GM12878 (cell line): ENCODE results near the gene EPHA2. TPM values are rescaled to one million over a fixed set of nuclear protein-coding genes. Genes with fewer than 3 reads are reported as not detected.

ENCODE experiments used
- ATAC-seq: fragments of 200-7000 bp; cut with Tn5 transposase; 3 replicates; pipeline ENCODE4 v1.9.1; 2020; ENCODE audit warnings: mild to moderate bottlenecking, moderate library complexity
- BruUV-seq: library from RNA; stranded (reverse); fragments of 400-500 nt; replicated peaks from 2 replicates; lab custom pipeline; 2021; lab: Mats Ljungman, UMichigan
- CTCF ChIA-PET: fragments of 300-600 bp; sonication (Branson Sonifier 250); formaldehyde crosslinking; extraction: SDS; loops from one replicate; lab custom pipeline; 2021; ENCODE audit warnings: inconsistent platforms; lab: Yijun Ruan, JAX
- POLR2A ChIA-PET: fragments of 350-600 bp; formaldehyde crosslinking; extraction: SDS; loops from one replicate; lab custom pipeline; 2021; ENCODE audit warnings: inconsistent platforms; lab: Charles Lee
- RAD21 ChIA-PET: fragments of 300-600 bp; sonication (Branson Sonifier 250); formaldehyde crosslinking; loops from one replicate; lab custom pipeline; 2023; ENCODE audit warnings: antibody characterized with exemption; ENCODE audit not compliant: unreplicated experiment; lab: Charles Lee
- SMC1A ChIA-PET: fragments of 300-600 bp; sonication (Branson Sonifier 250); formaldehyde crosslinking; loops from one replicate; lab custom pipeline; 2023; ENCODE audit not compliant: unreplicated experiment, uncharacterized antibody; lab: Charles Lee
- DNase-seq: peaks from one replicate; pipeline ENCODE4 v3.0.0-alpha.2; 2011; ENCODE audit warnings: low read depth, low spot score
- FAIRE-seq: peaks from 3 replicates; lab custom pipeline; 2011; peaks lifted over from hg19 to GRCh38; lab: Jason Lieb, UNC
- H2AFZ ChIP-seq: 2 replicates; pipeline ENCODE4 v1.6.0; 2011; ENCODE audit warnings: low read depth, low read length, control low read depth; ENCODE audit not compliant: control insufficient read depth
- H3K27ac ChIP-seq: 2 replicates; pipeline ENCODE4 v1.5.1; 2011; ENCODE audit warnings: control low read depth; ENCODE audit not compliant: control insufficient read depth, insufficient read depth
- H3K27me3 ChIP-seq, 2 experiments: replicated peaks in 1 of 2; 2 replicates each; pipeline versions ENCODE4 v1.6.0 to v1.6.1; 2011; ENCODE audit warnings: low read length in 1 of 2; ENCODE audit not compliant: control insufficient read depth in 2 of 2, insufficient read depth in 2 of 2
- H3K36me3 ChIP-seq, 2 experiments: 2 replicates each; pipeline ENCODE4 v1.5.1; 2011; ENCODE audit warnings: low read length in 1 of 2; ENCODE audit not compliant: control insufficient read depth in 2 of 2, insufficient read depth in 2 of 2
- H3K4me1 ChIP-seq: 2 replicates; pipeline ENCODE4 v1.6.1; 2011; ENCODE audit warnings: mild to moderate bottlenecking, low read length, moderate library complexity, mixed read lengths; ENCODE audit not compliant: control insufficient read depth, insufficient read depth
- H3K4me2 ChIP-seq: 2 replicates; pipeline ENCODE4 v1.6.0; 2011; ENCODE audit warnings: control low read depth; ENCODE audit not compliant: control insufficient read depth, insufficient read depth
- H3K4me3 ChIP-seq: fragments of 200-600 bp; sonication (generic); 2 replicates; pipeline ENCODE4 v1.5.1; 2016
- H3K79me2 ChIP-seq: 2 replicates; pipeline ENCODE4 v1.6.0; 2011; ENCODE audit warnings: low read length; ENCODE audit not compliant: control insufficient read depth, insufficient read depth
- H3K9ac ChIP-seq: 2 replicates; pipeline ENCODE4 v1.8.0; 2011; ENCODE audit warnings: low read length, control low read depth, mixed read lengths; ENCODE audit not compliant: control insufficient read depth, insufficient read depth
- H3K9me3 ChIP-seq: replicated peaks from 3 replicates; pipeline ENCODE4 v1.5.1; 2011; ENCODE audit warnings: mild to moderate bottlenecking, low read length; ENCODE audit not compliant: control insufficient read depth, insufficient read depth
- H4K20me1 ChIP-seq: 2 replicates; pipeline ENCODE4 v1.6.0; 2011; ENCODE audit not compliant: control insufficient read depth, insufficient read depth
- CBX5 ChIP-seq: sonication (generic); IDR thresholded peaks from 2 replicates; pipeline ENCODE4 v1.6.1; 2016; ENCODE audit warnings: low read depth, moderate library complexity, mild to moderate bottlenecking, inconsistent platforms
- CHD2 ChIP-seq: IDR thresholded peaks from 2 replicates; pipeline ENCODE4 v1.6.1; 2011; ENCODE audit warnings: low read depth, low read length, improper control_type of control experiment, borderline replicate concordance
- CUX1 ChIP-seq: IDR thresholded peaks from 2 replicates; pipeline ENCODE4 v1.6.1; 2012; ENCODE audit warnings: improper control_type of control experiment, low read depth, low read length; ENCODE audit not compliant: insufficient replicate concordance
- ESRRA ChIP-seq: IDR thresholded peaks from 2 replicates; pipeline ENCODE4 v1.6.1; 2012; ENCODE audit warnings: mild to moderate bottlenecking, low read length, improper control_type of control experiment
- JUNB ChIP-seq: IDR thresholded peaks from 2 replicates; pipeline ENCODE4 v1.6.1; 2016; ENCODE audit warnings: antibody characterized with exemption, mild to moderate bottlenecking
- LARP7 ChIP-seq: fragments of 450-650 bp; IDR thresholded peaks from 2 replicates; pipeline ENCODE4 v1.6.1; 2017; ENCODE audit warnings: mild to moderate bottlenecking
- MEF2A ChIP-seq: IDR thresholded peaks from 2 replicates; pipeline ENCODE4 v1.6.1; 2011; ENCODE audit warnings: low read depth, mild to moderate bottlenecking, low read length, moderate library complexity; ENCODE audit not compliant: insufficient read depth
- PRDM15 ChIP-seq: fragments of 450-650 bp; formaldehyde crosslinking; IDR thresholded peaks from 2 replicates; pipeline ENCODE4 v1.4.0; 2020; ENCODE audit warnings: mild to moderate bottlenecking, moderate library complexity
- RAD21 ChIP-seq: IDR thresholded peaks from 2 replicates; pipeline ENCODE4 v1.6.1; 2011; ENCODE audit warnings: mild to moderate bottlenecking, low read depth, low read length, moderate library complexity; ENCODE audit not compliant: insufficient read depth
- SUZ12 ChIP-seq: fragments of 200-600 bp; sonication (generic); IDR thresholded peaks from one replicate; pipeline ENCODE4 v1.6.1; 2018; ENCODE audit warnings: antibody characterized with exemption, mild to moderate bottlenecking; ENCODE audit not compliant: unreplicated experiment
- ZZZ3 ChIP-seq: IDR thresholded peaks from 2 replicates; pipeline ENCODE4 v1.6.1; 2011; ENCODE audit warnings: low read depth; ENCODE audit not compliant: control insufficient read depth, insufficient read length
- WGBS: methylation state at CpG from one replicate; pipeline ENCODE4 v1.1.6; 2016; ENCODE audit warnings: low lambda C conversion rate; ENCODE audit not compliant: insufficient replicate concordance, insufficient coverage; ENCODE audit errors: missing lambda C conversion rate; 5-methylcytosine and 5-hydroxymethylcytosine counted together
- in situ Hi-C: fragments of 300-500 bp; cut with MboI; formaldehyde crosslinking; loops from 9 replicates; pipeline ENCODE4 v1.14.3; 2018; ENCODE audit warnings: mixed read lengths
- intact Hi-C: fragments of 100-400 bp; cut with micrococcal nuclease; formaldehyde crosslinking; loops from one replicate; pipeline ENCODE4 v1.14.2; 2022; ENCODE audit not compliant: unreplicated experiment
- polyA plus RNA-seq, 11 experiments: library from polyadenylated mRNA; depleted of rRNA in 4 of 11; unstranded in 6 of 11; stranded (reverse) in 5 of 11; fragments of >200 nt; fragmentation: Nextera tagmentation in 4 of 11; fragmentation: Illumina TruSeq in 1 of 11; extraction: Ambion mirVana in 4 of 11; extraction: Trizol in 1 of 11; gene quantifications; 1 replicate in 1 of 11; 2 replicates in 10 of 11; pipeline versions ENCODE4 v1.2.1 to v1.2.3, GENCODE V29; 2011 to 2016; ENCODE audit warnings: inconsistent platforms in 2 of 11, missing spikeins in 2 of 11, low read depth in 1 of 11
- total RNA-seq, 4 experiments: library from RNA; depleted of rRNA in 3 of 4; stranded (reverse); fragments of >200 nt in 3 of 4; fragmentation: Illumina TruSeq in 1 of 4; extraction: Trizol in 1 of 4; gene quantifications; 2 replicates each; pipeline versions ENCODE4 v1.2.1 to v1.2.3, GENCODE V29; 2013 to 2021

EPHA2 gene
- total and polyA plus RNA-seq, 10 of the 15 experiments (the other 5 are each of a cell fraction or from before 2014, with no cell fraction given): 0.04 to 0.51 (median 0.23) TPM; not detected in 2

- WGBS: 37% methylated on average over 9 of the region's 9 CpGs
- H3K4me3 ChIP-seq: no peak overlapping the region
- in situ Hi-C loops (no loop called here), intact Hi-C loops (no loop called here)
- H3K27me3 ChIP-seq: no peaks in the 10 kb centered on the region; a peak in 1 of 4 replicates
- no peaks in the 10 kb centered on the region for H3K4me1 ChIP-seq
- ATAC-seq (no peak), FAIRE-seq (no peak), DNase-seq (no peak)
- H2AFZ ChIP-seq: no peak overlapping the region
- ChIA-PET SMC1A (no interaction called here), CTCF (interaction anchor here (1.0 kb wide), 1 partner anchor 10 kb away, joined by 4 read pairs; no protein-coding TSS in a partner anchor), POLR2A (no interaction called here), RAD21 (interaction anchor here (1.6 kb wide), 1 partner anchor 10 kb away, joined by 5 read pairs; no protein-coding TSS in a partner anchor)
- H3K9me3 ChIP-seq: no peaks in the 10 kb centered on the region
- no peaks in the 10 kb centered on the region for H3K79me2 ChIP-seq
- no peak overlapping the region for H3K4me2 ChIP-seq
- H4K20me1 ChIP-seq: no peaks in the 10 kb centered on the region
- no peaks in the 10 kb centered on the region for H3K36me3 ChIP-seq
- no peak overlapping the region for H3K9ac ChIP-seq
- no TSS peak for BruUV-seq
- TF ChIP-seq MEF2A: no peak
- TF ChIP-seq CHD2: no peak
- TF ChIP-seq ZZZ3: no peak
- no peak for TF ChIP-seq CUX1
- no peak for TF ChIP-seq CBX5
- TF ChIP-seq LARP7: no peak
- no peak for TF ChIP-seq ESRRA
- TF ChIP-seq SUZ12: no peak
- no peak for TF ChIP-seq JUNB
- no peak for TF ChIP-seq PRDM15 (CRISPR knock-in tag)
- no peak for TF ChIP-seq RAD21
- H3K27ac ChIP-seq: no peak overlapping the region
Measured at GRCh38 chr1:16088996-16089395, 66.9 kb downstream of the EPHA2 start.
